Embryonic facial prominence (tissue), 1 donor: ENCODE data around the gene SGCD.

Source experiments
- DNase-seq: peaks from one replicate; pipeline ENCODE4 v3.0.0-alpha.2; 2016; ENCODE audit errors: extremely low spot score

The SGCD gene

DNA sequence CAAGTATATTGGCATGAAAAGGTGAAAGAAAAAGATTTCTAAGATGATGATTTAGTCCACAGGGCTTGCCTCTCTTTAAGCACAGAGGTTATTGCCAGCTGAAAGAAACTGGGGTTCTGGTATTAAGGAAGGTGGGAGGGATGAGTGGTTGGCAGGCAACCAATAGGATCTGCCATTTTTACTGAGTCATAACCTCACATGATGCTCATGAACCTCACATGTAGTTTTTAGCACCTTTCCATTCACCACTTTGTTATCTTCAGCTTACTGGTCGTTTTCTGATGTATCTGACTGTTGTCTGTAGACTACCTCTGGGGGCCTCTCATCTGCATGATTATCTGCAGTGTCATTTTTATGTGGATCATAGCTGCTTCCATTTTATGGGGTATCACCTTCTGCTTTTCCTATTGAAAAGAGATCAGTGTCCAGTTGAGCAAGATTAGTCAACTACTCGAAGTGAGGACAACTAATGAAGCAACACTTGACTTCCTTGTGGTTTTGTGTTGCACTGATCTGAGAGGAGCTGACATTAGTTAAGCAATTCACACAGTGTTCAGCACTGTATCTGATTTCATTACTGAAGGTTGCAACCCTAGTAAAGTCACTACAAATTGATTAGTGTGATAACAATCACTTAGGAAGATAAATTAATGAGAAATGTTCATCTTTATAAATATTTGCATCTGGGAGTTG is 186.3 kb downstream of the SGCD start:
- no peak for DNase-seq

DNA sequence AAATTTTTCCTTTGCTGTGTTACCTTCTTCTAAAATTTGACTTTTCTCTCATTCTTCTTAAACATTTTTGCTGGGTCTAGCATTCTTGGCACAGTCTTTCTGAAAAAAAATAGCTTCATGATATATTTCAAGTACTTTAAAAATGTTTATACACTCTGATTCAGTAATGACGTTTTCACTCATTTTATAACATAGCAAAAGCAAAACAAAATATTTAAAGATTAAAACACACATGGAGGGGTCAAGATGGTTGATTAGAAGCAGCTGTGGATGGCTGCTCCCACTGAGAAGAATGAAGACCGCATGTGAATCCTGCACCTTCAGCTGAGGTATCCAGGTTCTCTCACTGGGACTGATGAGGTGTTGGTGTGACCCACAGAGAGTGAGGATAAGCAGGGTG is 188.2 kb downstream of the SGCD start:
- no peak for DNase-seq

DNA sequence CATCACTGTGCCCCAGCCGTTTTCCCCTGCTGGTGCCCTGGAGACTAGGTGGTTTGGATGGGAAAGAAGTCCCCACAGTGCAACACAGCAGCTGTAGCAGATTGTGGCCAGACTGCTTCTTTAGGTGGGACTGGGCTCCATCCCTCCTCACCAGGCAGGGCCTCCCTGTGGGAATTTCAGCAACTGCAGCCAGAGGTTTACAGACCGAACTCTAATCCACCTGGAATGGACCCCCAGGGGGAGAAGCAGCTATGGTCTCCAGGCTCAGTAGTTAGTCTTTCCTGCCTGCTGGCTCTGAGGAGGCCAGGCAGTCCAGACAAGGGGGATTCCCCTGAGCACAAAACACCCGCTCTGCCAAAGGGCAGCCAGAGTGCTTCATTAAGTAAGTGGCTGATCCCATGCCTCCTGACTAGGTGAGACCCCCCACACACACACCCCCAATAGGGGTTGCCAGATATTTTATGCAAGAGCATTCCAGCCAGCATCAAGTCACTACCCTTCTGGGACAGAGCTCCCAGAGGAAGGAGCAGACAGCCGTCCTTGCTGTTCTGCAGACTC is 188.9 kb downstream of the SGCD start:
- no peak for DNase-seq

DNA sequence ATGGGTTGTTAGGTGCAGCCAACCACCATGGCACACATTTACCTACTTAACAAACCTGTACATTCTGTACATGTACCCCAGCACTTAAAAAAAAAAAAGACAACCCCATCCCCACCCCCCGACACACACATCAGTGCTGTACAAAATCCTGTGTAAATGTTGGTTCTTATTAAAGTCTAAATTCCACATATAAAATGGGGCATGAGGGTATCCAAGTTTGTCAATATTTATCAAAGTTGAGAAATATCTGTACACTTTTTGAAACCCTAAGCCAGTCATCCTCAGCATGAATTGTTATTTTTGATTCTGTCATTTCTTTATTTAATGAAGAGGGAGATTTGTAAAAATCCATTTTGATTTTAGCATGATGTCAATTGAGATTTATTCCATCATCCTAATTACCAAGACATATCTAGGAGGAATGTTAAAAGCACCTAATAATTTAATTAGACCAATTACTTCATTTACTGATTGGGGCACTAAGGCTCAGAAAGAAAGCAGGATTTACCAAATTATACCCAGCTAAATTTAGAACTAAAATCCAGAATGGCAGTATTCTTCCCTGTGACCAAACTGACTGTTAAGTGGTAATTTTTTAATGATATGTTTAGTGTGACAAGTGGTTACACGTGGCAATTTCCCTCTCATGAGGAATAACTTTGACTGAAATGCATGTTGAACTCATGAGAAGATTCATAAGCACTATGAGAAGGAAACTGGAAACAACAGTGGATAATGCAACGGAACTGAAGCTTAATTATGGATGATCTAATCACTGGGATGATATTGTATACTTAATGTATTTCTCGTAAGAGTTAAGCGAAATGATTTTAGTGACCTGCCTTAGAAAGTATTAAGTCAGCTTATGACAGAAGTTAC is 195.9 kb downstream of the SGCD start:
- no peak for DNase-seq

DNA sequence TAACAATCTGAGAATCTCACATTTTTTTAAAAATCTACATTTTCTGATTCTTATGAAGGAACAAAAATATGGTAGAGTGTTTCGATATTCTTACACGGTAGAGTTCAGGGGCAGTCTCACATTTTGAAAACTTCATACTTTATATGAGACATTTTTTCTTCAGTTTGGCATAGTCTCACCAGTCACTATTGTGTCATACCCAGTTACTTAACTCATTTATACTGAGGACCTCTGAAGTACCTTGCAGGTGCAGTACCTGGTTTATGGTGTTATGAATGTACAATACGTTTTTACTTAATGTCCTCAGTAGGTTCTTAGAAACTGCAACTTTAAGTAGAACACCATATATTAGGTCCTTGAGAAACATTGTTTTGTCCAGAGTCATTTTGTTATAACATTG is 196.6 kb downstream of the SGCD start:
- DNase-seq: no peak

DNA sequence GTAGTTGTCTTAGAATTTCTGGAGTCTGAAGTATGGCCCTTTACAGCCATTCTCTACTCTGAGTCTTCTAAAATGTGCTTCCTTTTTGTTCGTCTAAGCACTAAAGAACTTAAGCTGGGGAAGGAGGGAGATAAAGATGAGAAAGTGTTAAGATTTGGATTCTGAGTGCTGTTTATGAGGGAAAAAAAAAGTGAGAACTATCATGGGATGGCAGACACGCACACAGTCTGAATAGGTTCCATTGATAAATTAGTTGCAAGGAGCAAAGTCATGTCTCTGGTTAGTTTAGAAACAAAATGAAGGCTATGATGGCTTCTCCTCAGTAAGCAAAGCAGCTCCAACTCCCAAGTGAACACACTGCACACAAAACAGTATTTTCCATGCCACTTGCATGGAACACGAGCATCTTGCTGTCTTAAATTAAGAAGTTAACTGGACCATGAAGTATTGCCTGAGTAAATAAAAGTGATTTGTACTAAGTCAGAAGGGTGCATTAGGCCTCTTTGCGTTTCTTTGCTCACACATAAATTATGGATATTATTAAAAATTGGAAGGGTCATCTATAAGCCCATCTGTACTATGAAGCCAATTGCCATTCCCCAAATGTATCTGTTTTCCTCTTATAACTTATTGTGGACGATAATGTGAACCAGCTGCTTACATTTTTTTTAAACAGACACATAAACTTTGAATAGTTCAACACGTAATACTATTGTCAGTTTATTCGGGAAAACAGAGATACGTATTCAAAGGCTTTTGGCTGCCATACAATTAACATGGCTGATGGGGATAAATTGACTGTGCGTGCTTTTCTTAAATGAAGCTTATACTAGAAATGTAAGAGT is 199.3 kb downstream of the SGCD start:
- DNase-seq: peak; percentile 15

DNA sequence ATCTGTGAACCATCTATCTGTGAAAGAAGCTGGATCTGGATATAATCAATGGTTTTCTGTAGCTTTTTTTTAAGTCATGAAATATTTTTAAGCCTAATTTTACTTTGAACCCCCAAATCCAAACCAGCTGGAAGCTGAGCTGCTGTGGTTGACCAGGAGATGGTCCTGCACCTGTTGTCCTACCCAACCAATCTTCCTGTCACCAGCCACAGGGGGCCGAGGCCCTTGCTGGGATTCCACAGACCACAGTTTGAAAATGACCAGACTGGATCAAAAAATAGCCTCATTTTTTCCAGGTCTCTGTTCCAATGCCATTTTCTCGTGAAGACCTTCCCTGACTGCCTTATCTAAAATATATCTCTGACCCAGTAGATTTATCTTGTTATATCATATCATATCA is 200.6 kb downstream of the SGCD start:
- no peak for DNase-seq

DNA sequence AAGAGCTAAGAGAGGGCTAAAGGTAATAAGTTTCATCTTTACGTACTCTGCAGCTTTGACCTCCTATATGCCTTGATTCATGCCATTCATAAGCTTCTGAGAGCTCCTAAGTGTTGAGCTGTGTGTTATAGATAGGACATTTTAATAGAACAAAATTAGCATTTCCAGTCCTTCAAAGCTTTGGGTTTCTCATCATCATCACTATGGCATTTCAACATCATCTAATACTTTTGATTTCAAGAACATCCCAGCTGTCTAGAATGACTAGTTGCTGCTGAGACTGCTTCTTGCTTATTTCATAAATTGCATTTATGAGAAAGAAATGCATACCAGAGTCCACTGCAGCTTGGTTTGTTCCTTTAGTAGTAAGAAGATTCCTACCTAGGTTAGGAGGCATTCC is 201.7 kb downstream of the SGCD start:
- DNase-seq: no peak

DNA sequence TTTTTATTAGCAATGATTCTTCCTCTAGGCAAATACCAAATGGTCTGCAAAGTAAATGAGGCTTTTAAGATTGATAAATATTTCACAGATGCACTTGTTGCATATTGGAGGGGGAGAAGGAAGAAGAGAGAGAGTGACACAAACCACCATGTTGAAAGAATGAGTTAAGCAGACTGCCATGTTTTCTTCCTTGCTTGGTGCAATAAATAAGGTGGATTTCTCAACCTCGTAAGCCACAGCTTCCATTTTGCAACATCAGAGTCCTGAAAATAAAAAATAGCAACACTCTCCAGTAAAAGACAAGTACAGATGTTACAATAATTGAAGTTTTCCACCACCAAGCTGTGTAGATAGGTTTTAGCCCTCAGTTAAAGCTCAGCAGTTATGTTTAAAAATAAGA is 202.9 kb downstream of the SGCD start:
- no peak for DNase-seq

DNA sequence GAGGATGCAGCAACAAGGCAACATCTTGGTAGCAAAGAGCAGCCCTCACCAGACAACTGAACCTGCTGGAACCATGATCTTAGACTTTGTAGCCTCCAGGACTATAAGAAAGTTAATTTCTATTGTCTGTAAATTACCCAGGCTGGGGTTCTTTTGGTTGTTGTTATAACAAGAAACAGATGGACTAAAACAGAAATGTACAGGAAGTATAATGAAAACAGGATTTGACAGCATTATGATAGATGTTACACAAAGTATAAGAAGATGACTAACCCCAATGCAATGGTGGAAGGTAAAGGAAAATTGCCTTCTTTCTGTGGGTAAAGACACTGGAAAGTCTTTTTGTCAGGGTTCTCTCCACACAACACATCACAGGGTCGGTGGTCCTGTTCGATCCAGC is 204.2 kb downstream of the SGCD start:
- no peak for DNase-seq

DNA sequence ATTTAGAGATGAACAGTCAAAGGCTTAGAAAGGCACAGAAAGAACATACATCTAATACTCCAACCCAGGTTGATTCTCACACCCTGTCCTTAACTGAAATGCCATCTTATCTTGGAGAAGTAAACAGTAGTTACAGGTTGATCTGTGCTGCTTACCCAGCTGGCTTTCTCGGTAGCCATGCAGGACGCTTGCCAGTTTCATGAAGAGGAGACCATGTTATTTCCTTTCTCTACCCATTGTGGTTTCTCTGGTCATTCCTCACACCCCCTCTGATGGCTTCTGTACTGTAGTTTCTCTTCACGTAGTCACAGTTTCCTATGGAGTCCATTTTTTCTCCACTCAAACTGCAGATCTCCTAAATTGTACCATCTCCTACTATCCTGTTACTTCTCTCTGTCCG is 206.0 kb downstream of the SGCD start:
- no peak for DNase-seq

DNA sequence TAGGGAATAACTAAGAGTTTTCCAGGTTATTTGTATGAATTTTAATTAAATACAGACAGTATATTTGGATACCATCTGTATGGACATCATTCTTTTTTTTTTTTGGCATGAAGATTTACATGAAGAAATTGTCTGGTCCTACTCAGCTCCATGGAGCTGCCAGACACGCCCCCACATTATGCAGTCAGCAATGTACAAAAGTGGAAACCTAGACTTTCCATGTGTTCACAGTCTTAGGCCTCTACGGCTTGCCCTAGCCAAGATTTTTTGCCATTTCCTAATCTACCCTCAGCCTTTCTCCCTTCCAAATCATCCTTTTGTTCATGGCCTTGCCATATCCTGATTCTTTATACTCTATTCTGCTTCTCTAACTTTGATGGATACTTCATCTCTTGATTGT is 207.1 kb downstream of the SGCD start:
- DNase-seq: no peak

DNA sequence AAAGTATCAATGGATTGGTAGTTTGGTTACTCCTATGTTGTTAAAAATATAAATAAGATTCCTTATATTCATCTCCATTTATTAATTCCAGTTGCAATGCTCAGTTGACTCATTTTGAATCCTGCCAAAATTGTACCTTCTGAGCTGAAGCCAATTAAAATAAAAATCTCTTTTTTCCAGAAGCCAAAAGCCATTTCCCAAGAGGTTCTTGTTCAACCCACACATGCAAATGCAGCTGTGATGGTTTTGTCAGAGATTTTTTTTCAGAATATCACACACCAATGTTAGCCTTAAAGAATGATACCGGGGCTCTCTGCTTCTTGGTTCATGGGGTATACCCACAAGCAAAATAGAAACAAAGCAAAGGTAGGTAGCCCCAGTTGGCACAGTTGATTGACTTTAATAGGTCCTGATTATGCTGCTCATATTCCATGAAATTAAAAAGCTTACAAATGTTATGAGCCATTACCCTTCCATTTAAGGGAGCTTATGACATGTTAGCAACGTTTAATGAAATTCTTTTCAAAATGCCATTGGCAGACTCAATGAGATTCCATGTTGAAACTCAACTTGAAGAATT is 208.0 kb downstream of the SGCD start:
- no peak for DNase-seq

DNA sequence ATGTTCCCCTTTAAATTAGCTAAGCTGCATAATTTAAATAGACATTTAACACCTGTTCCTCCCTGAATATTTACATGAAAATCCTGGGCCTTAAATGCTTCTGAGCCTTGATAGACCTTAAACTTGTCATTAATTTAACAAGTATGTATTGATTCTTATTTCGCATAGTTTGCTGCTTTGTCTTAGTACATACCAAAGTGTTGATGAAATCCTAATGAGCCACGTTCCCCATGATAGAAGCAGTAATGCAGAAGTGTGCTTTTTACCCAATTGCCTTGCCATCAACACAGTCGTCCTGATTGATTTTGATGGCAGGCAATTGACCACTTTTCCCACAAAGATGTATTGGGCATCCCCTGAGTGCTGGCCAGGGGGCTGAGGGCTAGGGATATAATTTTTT is 213.5 kb downstream of the SGCD start:
- DNase-seq: no peak

DNA sequence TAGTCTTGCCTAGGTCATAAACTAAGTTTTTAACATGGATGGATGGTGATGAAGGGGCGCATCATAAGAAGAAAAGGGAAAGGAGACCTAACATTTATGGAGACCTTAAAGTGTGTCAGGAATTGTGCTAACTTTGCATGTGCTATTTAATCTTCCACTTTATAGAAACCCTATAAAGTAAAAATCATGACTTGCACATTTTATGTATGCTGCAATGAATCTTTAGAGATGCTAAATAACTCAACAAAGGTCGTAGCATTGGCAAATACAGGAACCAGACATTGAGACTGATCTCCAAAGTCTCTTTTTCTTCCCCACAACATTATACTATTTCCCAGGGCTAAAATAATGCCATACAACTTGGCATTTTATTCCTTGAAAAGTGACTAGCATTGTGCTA is 214.6 kb downstream of the SGCD start:
- no peak for DNase-seq

DNA sequence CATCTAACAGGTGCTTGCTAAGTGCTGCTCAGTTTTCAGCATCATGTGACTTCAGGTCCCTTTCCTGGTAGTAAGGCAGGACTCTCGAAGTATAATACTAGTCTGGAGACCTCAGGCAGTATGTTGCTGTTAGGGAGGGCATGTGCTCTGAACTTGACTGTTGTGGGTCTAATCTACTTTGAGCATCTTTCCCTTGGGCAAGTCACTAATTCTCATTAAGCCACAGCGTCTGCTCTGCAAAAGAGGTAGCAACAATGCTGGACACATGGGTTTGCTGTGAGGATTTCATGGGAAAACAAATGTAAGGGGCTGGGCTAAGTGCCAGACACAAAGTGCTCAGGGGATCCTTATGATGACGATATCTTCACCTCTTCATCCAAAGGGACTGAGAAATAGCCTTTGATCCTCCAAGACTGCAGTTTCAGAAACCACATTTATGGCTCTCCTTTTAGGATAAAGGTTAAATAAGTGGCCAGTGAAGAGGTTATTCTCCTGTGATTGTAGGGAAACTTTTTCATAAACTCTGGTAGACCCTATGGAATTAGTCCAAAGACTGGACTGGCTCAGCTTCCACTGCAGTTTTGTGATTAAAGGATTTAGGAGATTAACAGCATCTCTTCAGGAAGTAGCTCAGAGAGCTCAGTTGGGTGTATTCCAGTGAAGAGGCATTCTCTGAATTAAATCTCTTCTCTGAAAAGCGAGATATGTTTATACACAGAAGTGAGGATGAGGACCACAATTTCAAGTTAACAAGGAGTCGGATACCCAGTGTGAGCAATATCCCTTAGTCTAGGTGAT is 216.6 kb downstream of the SGCD start:
- DNase-seq: no peak

DNA sequence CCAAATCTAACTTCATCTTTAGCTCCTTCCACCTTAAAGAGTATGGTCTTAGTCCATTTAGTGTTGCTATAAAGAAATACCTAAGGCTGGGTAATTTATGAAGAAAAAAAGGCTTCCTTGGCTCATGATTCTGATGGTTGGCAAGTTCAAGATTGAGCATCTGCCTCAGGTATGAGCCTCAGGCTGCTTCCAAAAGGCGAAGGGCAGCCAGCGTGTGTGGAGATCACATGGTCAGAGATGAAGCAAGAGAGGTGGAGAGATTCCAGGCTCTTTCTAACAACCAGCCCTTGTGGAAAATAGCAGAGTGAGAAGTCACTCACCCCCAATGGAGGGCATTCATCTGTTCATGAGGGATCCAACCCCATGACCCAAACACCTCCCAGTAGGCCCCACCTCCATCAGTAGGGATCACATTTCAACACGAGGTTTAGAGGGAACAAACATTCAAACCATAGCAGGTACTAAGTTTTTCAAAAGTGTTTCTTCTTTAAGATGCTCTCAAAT is 225.9 kb downstream of the SGCD start:
- no peak for DNase-seq

DNA sequence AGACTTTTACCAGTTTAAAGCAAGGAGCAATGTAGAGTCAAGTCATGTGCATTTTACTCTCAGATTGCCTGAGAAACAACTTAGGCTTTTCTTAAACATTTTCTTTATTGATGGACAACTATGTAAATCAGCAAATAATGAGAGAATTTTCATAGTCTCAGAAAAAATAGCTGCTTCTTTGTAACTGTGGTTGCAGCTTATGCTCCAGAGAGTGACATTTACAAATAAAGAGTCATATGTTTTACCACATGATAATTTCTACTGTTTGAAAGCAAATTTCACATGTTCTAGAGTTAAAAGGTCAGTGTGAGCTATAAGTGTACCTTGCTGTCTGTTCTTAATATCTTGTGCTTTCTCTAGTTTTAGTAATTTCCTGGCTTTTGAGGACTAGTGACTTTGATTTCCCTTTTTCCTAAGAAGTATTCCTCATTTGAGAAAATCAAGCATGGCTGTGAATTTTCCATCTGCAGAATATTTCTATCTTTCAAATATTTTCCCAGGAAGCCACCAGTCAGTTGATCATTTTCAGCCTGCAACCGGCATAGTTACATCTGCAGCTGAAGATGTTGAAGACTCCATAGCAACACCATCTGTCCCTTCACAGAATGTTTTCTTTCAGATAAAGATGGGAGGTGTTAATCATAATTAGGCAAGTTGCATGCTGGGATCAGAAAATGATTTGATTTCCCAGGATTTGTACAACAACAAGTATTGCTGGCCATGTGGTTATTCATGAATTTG is 229.9 kb downstream of the SGCD start:
- no peak for DNase-seq

DNA sequence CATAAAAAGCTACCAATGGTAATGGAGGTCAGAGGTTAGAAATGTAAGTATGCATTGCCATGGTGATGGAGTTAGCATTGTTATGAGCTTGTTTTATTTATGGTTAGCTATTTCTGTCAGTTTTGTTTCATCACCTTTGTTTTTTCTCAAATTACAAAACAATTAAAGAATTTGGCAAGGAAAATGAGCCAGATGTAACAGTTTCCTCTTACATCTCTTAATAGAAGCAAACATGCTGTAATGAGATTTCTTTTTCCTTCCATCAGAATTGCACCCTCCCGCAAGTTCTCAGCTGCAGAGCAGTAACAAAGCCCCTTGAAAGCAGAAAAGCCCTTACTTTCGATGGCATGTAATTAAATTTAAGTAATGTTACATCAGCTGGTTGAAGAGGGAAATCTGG is 233.0 kb downstream of the SGCD start:
- DNase-seq: no peak

DNA sequence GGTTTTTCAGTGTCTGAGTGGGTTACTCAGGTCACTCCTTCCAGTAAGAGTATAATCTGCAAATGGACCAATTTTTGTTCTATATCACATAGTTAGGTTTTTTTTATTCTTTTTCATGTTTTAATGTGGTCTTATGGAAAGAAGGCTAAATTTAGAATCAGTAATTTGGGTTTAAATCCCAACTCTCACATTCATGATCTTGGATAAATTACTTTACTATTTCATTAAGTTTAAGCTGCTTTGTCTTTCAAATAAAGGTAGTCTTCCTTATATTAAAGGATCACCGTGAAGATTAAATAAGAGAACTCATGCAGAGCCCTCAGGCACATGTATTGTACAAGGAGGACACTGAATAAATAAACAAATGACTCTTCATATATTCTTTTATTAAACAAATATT is 234.7 kb downstream of the SGCD start:
- no peak for DNase-seq
